H1 (cell line): ENCODE data around the gene NKTR. TPM values are rescaled to one million over a fixed set of nuclear protein-coding genes. Genes with fewer than 3 reads are reported as not detected.

Source experiments
- CBX5 ChIP-seq: fragments of 300-800, 300-1000 bp; sonication (generic); IDR thresholded peaks from 2 replicates; pipeline ENCODE4 v1.7.1; 2016; ENCODE audit warnings: antibody characterized with exemption, low read length, low read depth
- TAF1 ChIP-seq: IDR thresholded peaks from 2 replicates; pipeline ENCODE4 v1.6.1; 2011; ENCODE audit warnings: mild to moderate bottlenecking, low read depth, low read length
- TEAD4 ChIP-seq: IDR thresholded peaks from 2 replicates; pipeline ENCODE4 v1.6.1; 2012; ENCODE audit warnings: low read depth, low read length, inconsistent platforms, mixed read lengths
- polyA plus RNA-seq, 7 experiments: library from polyadenylated mRNA; depleted of rRNA in 3 of 7; stranded (reverse) in 5 of 7; unstranded in 2 of 7; fragments of >200 nt in 5 of 7; fragments of 200-250 nt in 2 of 7; gene quantifications; 1 replicate in 5 of 7; 2 replicates in 1 of 7; 4 replicates in 1 of 7; pipeline versions ENCODE4 v1.2.1 to v1.2.3, GENCODE V29; 2011 to 2013; ENCODE audit warnings: missing spikeins in 2 of 7, mixed read lengths in 2 of 7
- total RNA-seq: library from RNA; stranded (reverse); fragmentation: NEBNext Ultra II Directional; extraction: Animal tissue kit (Norgen Biotek cat#: 25700); gene quantifications from 2 replicates; pipeline ENCODE4 v1.2.1, GENCODE V29; 2021

Gene NKTR
- total and polyA plus RNA-seq, 2 of the 8 experiments (the other 6 are each of a cell fraction or from before 2014, with no cell fraction given), result 24.1 to 62.2 TPM

DNA sequence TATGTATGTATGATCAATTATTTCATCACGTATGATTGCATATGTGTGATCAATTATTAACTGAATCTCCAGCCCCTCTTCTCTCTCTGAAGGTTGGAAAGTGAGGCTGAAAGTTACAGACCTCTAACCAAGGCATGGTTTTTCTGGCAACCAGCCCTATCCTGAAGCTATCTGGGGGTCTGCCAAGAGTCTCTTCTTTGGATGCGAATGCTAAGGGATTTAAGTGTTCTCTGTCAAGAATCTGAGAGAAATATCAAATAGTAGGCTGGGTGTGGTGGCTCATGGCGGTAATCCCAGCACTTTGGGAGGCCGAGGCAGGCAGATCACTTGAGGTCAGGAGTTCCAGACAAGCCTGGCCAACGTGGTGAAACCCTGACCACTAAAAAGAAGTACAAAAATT lies 8.1 kb downstream of the NKTR start (continued):
- TF ChIP-seq TEAD4 (no peak), TAF1 (no peak), CBX5 (no peak)
